GM12878 (cell line): ENCODE data around the gene PRPF6. TPM values are rescaled to one million over a fixed set of nuclear protein-coding genes. Genes with fewer than 3 reads are reported as not detected.

Experiments used
- ATAC-seq: fragments of 200-7000 bp; cut with Tn5 transposase; 3 replicates; pipeline ENCODE4 v1.9.1; 2020; ENCODE audit warnings: mild to moderate bottlenecking, moderate library complexity
- BruUV-seq: library from RNA; stranded (reverse); fragments of 400-500 nt; replicated peaks from 2 replicates; lab custom pipeline; 2021; lab: Mats Ljungman, UMichigan
- CTCF ChIA-PET: fragments of 300-600 bp; sonication (Branson Sonifier 250); formaldehyde crosslinking; extraction: SDS; loops from one replicate; lab custom pipeline; 2021; ENCODE audit warnings: inconsistent platforms; lab: Yijun Ruan, JAX
- POLR2A ChIA-PET: fragments of 350-600 bp; formaldehyde crosslinking; extraction: SDS; loops from one replicate; lab custom pipeline; 2021; ENCODE audit warnings: inconsistent platforms; lab: Charles Lee
- RAD21 ChIA-PET: fragments of 300-600 bp; sonication (Branson Sonifier 250); formaldehyde crosslinking; loops from one replicate; lab custom pipeline; 2023; ENCODE audit warnings: antibody characterized with exemption; ENCODE audit not compliant: unreplicated experiment; lab: Charles Lee
- SMC1A ChIA-PET: fragments of 300-600 bp; sonication (Branson Sonifier 250); formaldehyde crosslinking; loops from one replicate; lab custom pipeline; 2023; ENCODE audit not compliant: unreplicated experiment, uncharacterized antibody; lab: Charles Lee
- DNase-seq: peaks from one replicate; pipeline ENCODE4 v3.0.0-alpha.2; 2011; ENCODE audit warnings: low read depth, low spot score
- FAIRE-seq: peaks from 3 replicates; lab custom pipeline; 2011; peaks lifted over from hg19 to GRCh38; lab: Jason Lieb, UNC
- H2AFZ ChIP-seq: 2 replicates; pipeline ENCODE4 v1.6.0; 2011; ENCODE audit warnings: low read depth, low read length, control low read depth; ENCODE audit not compliant: control insufficient read depth
- H3K27ac ChIP-seq: 2 replicates; pipeline ENCODE4 v1.5.1; 2011; ENCODE audit warnings: control low read depth; ENCODE audit not compliant: control insufficient read depth, insufficient read depth
- H3K27me3 ChIP-seq, 2 experiments: replicated peaks in 1 of 2; 2 replicates each; pipeline versions ENCODE4 v1.6.0 to v1.6.1; 2011; ENCODE audit warnings: low read length in 1 of 2; ENCODE audit not compliant: control insufficient read depth in 2 of 2, insufficient read depth in 2 of 2
- H3K36me3 ChIP-seq, 2 experiments: 2 replicates each; pipeline ENCODE4 v1.5.1; 2011; ENCODE audit warnings: low read length in 1 of 2; ENCODE audit not compliant: control insufficient read depth in 2 of 2, insufficient read depth in 2 of 2
- H3K4me1 ChIP-seq: 2 replicates; pipeline ENCODE4 v1.6.1; 2011; ENCODE audit warnings: mild to moderate bottlenecking, low read length, moderate library complexity, mixed read lengths; ENCODE audit not compliant: control insufficient read depth, insufficient read depth
- H3K4me2 ChIP-seq: 2 replicates; pipeline ENCODE4 v1.6.0; 2011; ENCODE audit warnings: control low read depth; ENCODE audit not compliant: control insufficient read depth, insufficient read depth
- H3K4me3 ChIP-seq: fragments of 200-600 bp; sonication (generic); 2 replicates; pipeline ENCODE4 v1.5.1; 2016
- H3K79me2 ChIP-seq: 2 replicates; pipeline ENCODE4 v1.6.0; 2011; ENCODE audit warnings: low read length; ENCODE audit not compliant: control insufficient read depth, insufficient read depth
- H3K9ac ChIP-seq: 2 replicates; pipeline ENCODE4 v1.8.0; 2011; ENCODE audit warnings: low read length, control low read depth, mixed read lengths; ENCODE audit not compliant: control insufficient read depth, insufficient read depth
- H3K9me3 ChIP-seq: replicated peaks from 3 replicates; pipeline ENCODE4 v1.5.1; 2011; ENCODE audit warnings: mild to moderate bottlenecking, low read length; ENCODE audit not compliant: control insufficient read depth, insufficient read depth
- H4K20me1 ChIP-seq: 2 replicates; pipeline ENCODE4 v1.6.0; 2011; ENCODE audit not compliant: control insufficient read depth, insufficient read depth
- BHLHE40 ChIP-seq, 2 experiments: fragments of 450-650 bp in 1 of 2; IDR thresholded peaks; 2 replicates each; pipeline ENCODE4 v1.6.1; 2011 to 2017; ENCODE audit warnings: low read depth in 2 of 2, borderline replicate concordance in 1 of 2, improper control_type of control experiment in 1 of 2, low read length in 1 of 2, mild to moderate bottlenecking in 1 of 2
- CBX3 ChIP-seq: fragments of 200-600 bp; sonication (generic); IDR thresholded peaks from 2 replicates; pipeline ENCODE4 v1.6.1; 2016; ENCODE audit warnings: low read depth, borderline replicate concordance
- EED ChIP-seq: sonication (generic); IDR thresholded peaks from 2 replicates; pipeline ENCODE4 v1.6.1; 2016; ENCODE audit warnings: antibody characterized with exemption, low read depth
- GATAD2B ChIP-seq: fragments of 450-650 bp; conservative IDR thresholded peaks from 2 replicates; pipeline ENCODE4 v1.6.1; 2017; ENCODE audit warnings: low read depth, mild to moderate bottlenecking, moderate library complexity
- IRF4 ChIP-seq: IDR thresholded peaks from 2 replicates; pipeline ENCODE4 v1.6.1; 2011; ENCODE audit warnings: low read depth, low read length
- MEF2B ChIP-seq: fragments of 450-650 bp; IDR thresholded peaks from 2 replicates; pipeline ENCODE4 v1.6.1; 2018; ENCODE audit warnings: mild to moderate bottlenecking, moderate library complexity; ENCODE audit not compliant: partially characterized antibody, poor library complexity, severe bottlenecking
- MYB ChIP-seq: fragments of 150-350 bp; IDR thresholded peaks from 2 replicates; pipeline ENCODE4 v1.6.1; 2014; ENCODE audit warnings: mild to moderate bottlenecking, low read depth, low read length, borderline replicate concordance
- RBBP5 ChIP-seq: fragments of 200-600 bp; sonication (generic); conservative IDR thresholded peaks from 2 replicates; pipeline ENCODE4 v1.6.1; 2016
- TAF1 ChIP-seq: IDR thresholded peaks from 2 replicates; pipeline ENCODE4 v1.6.1; 2011; ENCODE audit warnings: mild to moderate bottlenecking, low read depth, low read length, borderline replicate concordance
- ZBED1 ChIP-seq: IDR thresholded peaks from 2 replicates; pipeline ENCODE4 v1.6.1; 2016; ENCODE audit warnings: borderline replicate concordance
- ZNF24 ChIP-seq: fragments of 450-650 bp; IDR thresholded peaks from 2 replicates; pipeline ENCODE4 v1.6.1; 2017; ENCODE audit warnings: antibody characterized with exemption, mild to moderate bottlenecking
- WGBS: methylation state at CpG from one replicate; pipeline ENCODE4 v1.1.6; 2016; ENCODE audit warnings: low lambda C conversion rate; ENCODE audit not compliant: insufficient replicate concordance, insufficient coverage; ENCODE audit errors: missing lambda C conversion rate; 5-methylcytosine and 5-hydroxymethylcytosine counted together
- in situ Hi-C: fragments of 300-500 bp; cut with MboI; formaldehyde crosslinking; loops from 9 replicates; pipeline ENCODE4 v1.14.3; 2018; ENCODE audit warnings: mixed read lengths
- intact Hi-C: fragments of 100-400 bp; cut with micrococcal nuclease; formaldehyde crosslinking; loops from one replicate; pipeline ENCODE4 v1.14.2; 2022; ENCODE audit not compliant: unreplicated experiment
- polyA plus RNA-seq, 11 experiments: library from polyadenylated mRNA; depleted of rRNA in 4 of 11; unstranded in 6 of 11; stranded (reverse) in 5 of 11; fragments of >200 nt; fragmentation: Nextera tagmentation in 4 of 11; fragmentation: Illumina TruSeq in 1 of 11; extraction: Ambion mirVana in 4 of 11; extraction: Trizol in 1 of 11; gene quantifications; 1 replicate in 1 of 11; 2 replicates in 10 of 11; pipeline versions ENCODE4 v1.2.1 to v1.2.3, GENCODE V29; 2011 to 2016; ENCODE audit warnings: inconsistent platforms in 2 of 11, missing spikeins in 2 of 11, low read depth in 1 of 11
- total RNA-seq, 4 experiments: library from RNA; depleted of rRNA in 3 of 4; stranded (reverse); fragments of >200 nt in 3 of 4; fragmentation: Illumina TruSeq in 1 of 4; extraction: Trizol in 1 of 4; gene quantifications; 2 replicates each; pipeline versions ENCODE4 v1.2.1 to v1.2.3, GENCODE V29; 2013 to 2021
- TF ChIP-seq, protein P1 (sequence below): IDR thresholded peaks from 2 replicates; pipeline ENCODE4 v1.6.1; 2012; ENCODE audit warnings: low read depth, low read length, improper control_type of control experiment
- TF ChIP-seq, protein P2 (sequence below): fragments of 450-650 bp; IDR thresholded peaks from 2 replicates; pipeline ENCODE4 v1.6.1; 2018; ENCODE audit warnings: mild to moderate bottlenecking, low read depth, moderate library complexity; ENCODE audit not compliant: partially characterized antibody
- TF ChIP-seq, protein P3 (sequence below): fragments of 450-650 bp; IDR thresholded peaks from 2 replicates; pipeline ENCODE4 v1.6.1; 2017; ENCODE audit warnings: antibody characterized with exemption, mild to moderate bottlenecking, moderate library complexity

Gene PRPF6
- total and polyA plus RNA-seq, 10 of the 15 experiments (the other 5 are each of a cell fraction or from before 2014, with no cell fraction given) = 5.0 to 102 (median 71.3) TPM

DNA sequence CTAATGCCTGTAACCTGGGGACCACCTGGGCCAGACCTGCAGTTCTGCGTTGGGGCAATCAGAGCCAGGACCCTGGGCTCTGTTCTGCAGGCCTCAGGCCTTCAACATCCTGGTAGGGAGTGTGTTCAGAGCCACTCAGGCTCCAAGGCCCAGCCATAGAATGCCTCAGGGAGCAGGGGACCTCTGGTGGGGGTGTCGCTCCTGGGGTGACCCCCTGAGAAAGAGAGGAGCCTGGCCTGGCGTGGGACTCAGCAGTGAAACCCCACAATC, 37.2 kb upstream of the PRPF6 start:
- H3K9ac ChIP-seq = no peak overlapping the region
- H3K4me2 ChIP-seq = no peak overlapping the region
- in situ Hi-C loops (no loop called here), intact Hi-C loops (no loop called here)
- SMC1A ChIA-PET = no interaction called here
- H3K79me2 ChIP-seq = peaks cover 13% of the 10 kb centered on the region
- H3K27me3 ChIP-seq = no peaks in the 10 kb centered on the region
- H2AFZ ChIP-seq = no peak overlapping the region
- peaks cover 1% of the 10 kb centered on the region; the same call in 1 of the 2 replicates for H4K20me1 ChIP-seq
- no peak overlapping the region for H3K4me3 ChIP-seq
- peaks cover 13% of the 10 kb centered on the region for H3K4me1 ChIP-seq
- DNase-seq = no peak
- BruUV-seq = no TSS peak
- 98% methylated on average over 3 of the region's 3 CpGs for WGBS
- TF ChIP-seq, protein P1, sequence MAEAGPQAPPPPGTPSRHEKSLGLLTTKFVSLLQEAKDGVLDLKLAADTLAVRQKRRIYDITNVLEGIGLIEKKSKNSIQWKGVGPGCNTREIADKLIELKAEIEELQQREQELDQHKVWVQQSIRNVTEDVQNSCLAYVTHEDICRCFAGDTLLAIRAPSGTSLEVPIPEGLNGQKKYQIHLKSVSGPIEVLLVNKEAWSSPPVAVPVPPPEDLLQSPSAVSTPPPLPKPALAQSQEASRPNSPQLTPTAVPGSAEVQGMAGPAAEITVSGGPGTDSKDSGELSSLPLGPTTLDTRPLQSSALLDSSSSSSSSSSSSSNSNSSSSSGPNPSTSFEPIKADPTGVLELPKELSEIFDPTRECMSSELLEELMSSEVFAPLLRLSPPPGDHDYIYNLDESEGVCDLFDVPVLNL = no peak
- TF ChIP-seq ZNF24 = no peak
- TF ChIP-seq, protein P2, sequence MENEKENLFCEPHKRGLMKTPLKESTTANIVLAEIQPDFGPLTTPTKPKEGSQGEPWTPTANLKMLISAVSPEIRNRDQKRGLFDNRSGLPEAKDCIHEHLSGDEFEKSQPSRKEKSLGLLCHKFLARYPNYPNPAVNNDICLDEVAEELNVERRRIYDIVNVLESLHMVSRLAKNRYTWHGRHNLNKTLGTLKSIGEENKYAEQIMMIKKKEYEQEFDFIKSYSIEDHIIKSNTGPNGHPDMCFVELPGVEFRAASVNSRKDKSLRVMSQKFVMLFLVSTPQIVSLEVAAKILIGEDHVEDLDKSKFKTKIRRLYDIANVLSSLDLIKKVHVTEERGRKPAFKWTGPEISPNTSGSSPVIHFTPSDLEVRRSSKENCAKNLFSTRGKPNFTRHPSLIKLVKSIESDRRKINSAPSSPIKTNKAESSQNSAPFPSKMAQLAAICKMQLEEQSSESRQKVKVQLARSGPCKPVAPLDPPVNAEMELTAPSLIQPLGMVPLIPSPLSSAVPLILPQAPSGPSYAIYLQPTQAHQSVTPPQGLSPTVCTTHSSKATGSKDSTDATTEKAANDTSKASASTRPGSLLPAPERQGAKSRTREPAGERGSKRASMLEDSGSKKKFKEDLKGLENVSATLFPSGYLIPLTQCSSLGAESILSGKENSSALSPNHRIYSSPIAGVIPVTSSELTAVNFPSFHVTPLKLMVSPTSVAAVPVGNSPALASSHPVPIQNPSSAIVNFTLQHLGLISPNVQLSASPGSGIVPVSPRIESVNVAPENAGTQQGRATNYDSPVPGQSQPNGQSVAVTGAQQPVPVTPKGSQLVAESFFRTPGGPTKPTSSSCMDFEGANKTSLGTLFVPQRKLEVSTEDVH = no peak
- TF ChIP-seq CBX3 = no peak
- TF ChIP-seq GATAD2B = no peak
- no peak for TF ChIP-seq EED
- no peak for TF ChIP-seq IRF4
- TF ChIP-seq, protein P3, sequence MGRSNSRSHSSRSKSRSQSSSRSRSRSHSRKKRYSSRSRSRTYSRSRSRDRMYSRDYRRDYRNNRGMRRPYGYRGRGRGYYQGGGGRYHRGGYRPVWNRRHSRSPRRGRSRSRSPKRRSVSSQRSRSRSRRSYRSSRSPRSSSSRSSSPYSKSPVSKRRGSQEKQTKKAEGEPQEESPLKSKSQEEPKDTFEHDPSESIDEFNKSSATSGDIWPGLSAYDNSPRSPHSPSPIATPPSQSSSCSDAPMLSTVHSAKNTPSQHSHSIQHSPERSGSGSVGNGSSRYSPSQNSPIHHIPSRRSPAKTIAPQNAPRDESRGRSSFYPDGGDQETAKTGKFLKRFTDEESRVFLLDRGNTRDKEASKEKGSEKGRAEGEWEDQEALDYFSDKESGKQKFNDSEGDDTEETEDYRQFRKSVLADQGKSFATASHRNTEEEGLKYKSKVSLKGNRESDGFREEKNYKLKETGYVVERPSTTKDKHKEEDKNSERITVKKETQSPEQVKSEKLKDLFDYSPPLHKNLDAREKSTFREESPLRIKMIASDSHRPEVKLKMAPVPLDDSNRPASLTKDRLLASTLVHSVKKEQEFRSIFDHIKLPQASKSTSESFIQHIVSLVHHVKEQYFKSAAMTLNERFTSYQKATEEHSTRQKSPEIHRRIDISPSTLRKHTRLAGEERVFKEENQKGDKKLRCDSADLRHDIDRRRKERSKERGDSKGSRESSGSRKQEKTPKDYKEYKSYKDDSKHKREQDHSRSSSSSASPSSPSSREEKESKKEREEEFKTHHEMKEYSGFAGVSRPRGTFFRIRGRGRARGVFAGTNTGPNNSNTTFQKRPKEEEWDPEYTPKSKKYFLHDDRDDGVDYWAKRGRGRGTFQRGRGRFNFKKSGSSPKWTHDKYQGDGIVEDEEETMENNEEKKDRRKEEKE = no peak
- TF ChIP-seq ZBED1 = no peak
- TF ChIP-seq BHLHE40 (IDR thresholded peaks at IDR 0.05; ENCODE audit: borderline replicate concordance in 1 of 2, low read depth in 2 of 2, low read length in 1 of 2) = no peak
- TF ChIP-seq MEF2B = no peak
- no peak for TF ChIP-seq TAF1
- TF ChIP-seq MYB = no peak
- TF ChIP-seq RBBP5 = no peak
- no peak overlapping the region for H3K27ac ChIP-seq
- RAD21 ChIA-PET = no interaction called here
- no peak for ATAC-seq
- peaks cover 17 to 47% of the 10 kb centered on the region in 2 experiments; a peak in 3 of 4 replicates for H3K36me3 ChIP-seq
- POLR2A ChIA-PET = no interaction called here
- no peaks in the 10 kb centered on the region; the same call in 2 of the 3 replicates for H3K9me3 ChIP-seq
- no peak for FAIRE-seq
- CTCF ChIA-PET = no interaction called here
